ENCODE data around the gene NUDT12. TPM values are rescaled to one million over a fixed set of nuclear protein-coding genes. Genes with fewer than 3 reads are reported as not detected.

Gene NUDT12
- total RNA-seq, 1 experiment from 2014 or later = 15.8 TPM

- ATAC-seq = no peak
- H3K4me1 ChIP-seq (ENCODE audit: control insufficient read depth in 1 of 2, insufficient read depth in 2 of 2, low read length in 2 of 2) = no peaks in the 10 kb centered on the region
- no peak overlapping the region for H3K4me2 ChIP-seq (ENCODE audit: low read length)
- no peaks in the 10 kb centered on the region for H4K20me1 ChIP-seq (ENCODE audit: insufficient read depth)
- no peaks in the 10 kb centered on the region for H3K36me3 ChIP-seq (ENCODE audit: control insufficient read depth in 1 of 2, insufficient read depth in 2 of 2, low read length in 2 of 2)
- intact Hi-C loops (cut with micrococcal nuclease) = no loop called here
- H3K9me3 ChIP-seq (ENCODE audit: control insufficient read depth in 1 of 2, insufficient read depth in 1 of 2, low read depth in 1 of 2, low read length in 2 of 2) = no peaks in the 10 kb centered on the region
- no TSS peak for BruUV-seq (replicated peaks)
- no peak overlapping the region for H3K9ac ChIP-seq (ENCODE audit: low read length)
- no peaks in the 10 kb centered on the region for H3K79me2 ChIP-seq (ENCODE audit: insufficient read depth, low read length)
- ChIA-PET POLR2A (no interaction called here), RAD21 (ENCODE audit: low non-redundant PET in 1 of 2, low total read pairs in 2 of 2, uncharacterized antibody in 2 of 2, unreplicated experiment in 2 of 2) (no interaction called here), CTCF (no interaction called here)
- TF ChIP-seq ATF3 (IDR thresholded peaks at IDR 0.05) (no peak), FOSL1 (IDR thresholded peaks at IDR 0.05; ENCODE audit: low read depth) (no peak), ZNF274 (IDR thresholded peaks at IDR 0.05; ENCODE audit: low read depth, low read length) (no peak), REST (IDR thresholded peaks at IDR 0.05; ENCODE audit: low read depth) (no peak), POLR2A (IDR thresholded peaks at IDR 0.05; ENCODE audit: borderline replicate concordance, extremely low read depth, insufficient read depth, insufficient read length) (no peak), SIN3A (IDR thresholded peaks at IDR 0.05; ENCODE audit: low read depth) (no peak), POLR2AphosphoS5 (IDR thresholded peaks at IDR 0.05; ENCODE audit: low read depth, low read length) (no peak), JUND (IDR thresholded peaks at IDR 0.05) (no peak), CBX3 (IDR thresholded peaks at IDR 0.05; ENCODE audit: low read depth) (no peak), ZBTB33 (IDR thresholded peaks at IDR 0.05; ENCODE audit: extremely low read depth, insufficient replicate concordance, low read length) (no peak)
- H3K9me2 ChIP-seq (ENCODE audit: insufficient read depth) = no peaks in the 10 kb centered on the region
- H3K27ac ChIP-seq (ENCODE audit: low read depth, low read length) = no peak overlapping the region
- no peak overlapping the region for H3K4me3 ChIP-seq (replicated peaks in 1 of 2; ENCODE audit: low read depth in 1 of 2, low read length in 2 of 2)
- no peaks in the 10 kb centered on the region for H3K27me3 ChIP-seq (ENCODE audit: insufficient read depth, low read length)
- H2AFZ ChIP-seq (ENCODE audit: low read depth, low read length, poor library complexity, severe bottlenecking) = no peak overlapping the region
- DNase-seq (ENCODE audit: low read depth, low spot score) = no peak
Observed at GRCh38 chr5:103532086-103532734, 30.4 kb downstream of the NUDT12 start.

All from HCT116 (cell line).